GM10248 (cell line): Measurements from ENCODE around the gene TMEM269.

Experiments
- CTCF ChIA-PET: fragments of 300-600 bp; sonication (Branson Sonifier 250); formaldehyde crosslinking; extraction: SDS; loops from one replicate; lab custom pipeline; 2021; ENCODE audit warnings: antibody characterized with exemption; lab: Yijun Ruan, JAX
- POLR2A ChIA-PET: fragments of 350-650 bp; sonication (Branson Sonifier 250); formaldehyde crosslinking; extraction: SDS; loops from one replicate; lab custom pipeline; 2020; ENCODE audit warnings: antibody characterized with exemption; lab: Yijun Ruan, JAX
- DNase-seq: peaks from one replicate; pipeline ENCODE4 v3.0.0; 2012; ENCODE audit errors: extremely low spot score
- CTCF ChIP-seq: IDR thresholded peaks from 2 replicates; pipeline ENCODE4 v1.5.1; 2012; ENCODE audit warnings: mild to moderate bottlenecking, low read depth; ENCODE audit errors: extremely low read depth, missing control alignments, control extremely low read depth

The TMEM269 gene

GRCh38 chr1:42737257-42737656 is 47.5 kb upstream of the TMEM269 start:
- DNase-seq, result peak; percentile 57

GRCh38 chr1:42737986-42738677 is 46.7 kb upstream of the TMEM269 start:
- ChIA-PET CTCF (interaction anchor here (1.4 to 2.1 kb wide), 2 partner anchors 9 to 335 kb away, joined by 4 to 5 read pairs; no protein-coding TSS in a partner anchor), POLR2A (no interaction called here)
- no peak for DNase-seq
- TF ChIP-seq CTCF, result no peak

More at GRCh38 chr1:42737257-42737656, 47.5 kb upstream of the TMEM269 start:
- POLR2A ChIA-PET, result interaction anchor here (0.9 kb wide), 1 partner anchor 8 kb away, joined by 3 read pairs; no protein-coding TSS in a partner anchor
- peak; percentile 21 for TF ChIP-seq CTCF
- CTCF ChIA-PET, result interaction anchor here (0.5 to 2.1 kb wide), 3 partner anchors 10 to 336 kb away, joined by 3 to 5 read pairs (median 3); no protein-coding TSS in a partner anchor

- DNase-seq, result no peak
- TF ChIP-seq CTCF, result no peak
- ChIA-PET CTCF (interaction anchor here (1.4 to 2.1 kb wide), 2 partner anchors 8 to 335 kb away, joined by 4 to 5 read pairs; no protein-coding TSS in a partner anchor), POLR2A (no interaction called here)
Measured at GRCh38 chr1:42738678-42739226, 46.0 kb upstream of the TMEM269 start.

- TF ChIP-seq CTCF, result no peak
- CTCF ChIA-PET, result no interaction called here
- DNase-seq, result no peak
- POLR2A ChIA-PET, result no interaction called here
Measured at GRCh38 chr1:42739753-42740700, 44.8 kb upstream of the TMEM269 start, which contains the start of gene CLDN19. TSS of gene CLDN19 (minus strand) at chr1:42740236. CDS start at chr1:42740063, 173 bp downstream.

- TF ChIP-seq CTCF, result no peak
- CTCF ChIA-PET, result no interaction called here
- no peak for DNase-seq
- POLR2A ChIA-PET, result no interaction called here
Measured at GRCh38 chr1:42740851-42741580, 43.8 kb upstream of the TMEM269 start.

GRCh38 chr1:42741706-42742105 is 43.1 kb upstream of the TMEM269 start:
- CTCF ChIA-PET, result no interaction called here
- no peak for DNase-seq
- POLR2A ChIA-PET, result no interaction called here
- no peak for TF ChIP-seq CTCF
